Ramos (cell line): ENCODE results near the gene CLDN7.

ENCODE experiments used
- in situ Hi-C: fragments of 300-500 bp; cut with MboI; formaldehyde crosslinking; loops from one replicate; pipeline ENCODE4 v1.14.3; 2022; ENCODE audit warnings: low sequenced_read_pairs; ENCODE audit not compliant: unreplicated experiment

Gene CLDN7

GRCh38 chr17:7224110-7224509, 38.2 kb downstream of the CLDN7 start:
- in situ Hi-C loops = no loop called here

- in situ Hi-C loops = no loop called here
These were observed 38.9 kb downstream of the CLDN7 start for GRCh38 chr17:7223375-7223774.

- in situ Hi-C loops = no loop called here
These were observed 39.3 kb downstream of the CLDN7 start for GRCh38 chr17:7222972-7223292.

DNA sequence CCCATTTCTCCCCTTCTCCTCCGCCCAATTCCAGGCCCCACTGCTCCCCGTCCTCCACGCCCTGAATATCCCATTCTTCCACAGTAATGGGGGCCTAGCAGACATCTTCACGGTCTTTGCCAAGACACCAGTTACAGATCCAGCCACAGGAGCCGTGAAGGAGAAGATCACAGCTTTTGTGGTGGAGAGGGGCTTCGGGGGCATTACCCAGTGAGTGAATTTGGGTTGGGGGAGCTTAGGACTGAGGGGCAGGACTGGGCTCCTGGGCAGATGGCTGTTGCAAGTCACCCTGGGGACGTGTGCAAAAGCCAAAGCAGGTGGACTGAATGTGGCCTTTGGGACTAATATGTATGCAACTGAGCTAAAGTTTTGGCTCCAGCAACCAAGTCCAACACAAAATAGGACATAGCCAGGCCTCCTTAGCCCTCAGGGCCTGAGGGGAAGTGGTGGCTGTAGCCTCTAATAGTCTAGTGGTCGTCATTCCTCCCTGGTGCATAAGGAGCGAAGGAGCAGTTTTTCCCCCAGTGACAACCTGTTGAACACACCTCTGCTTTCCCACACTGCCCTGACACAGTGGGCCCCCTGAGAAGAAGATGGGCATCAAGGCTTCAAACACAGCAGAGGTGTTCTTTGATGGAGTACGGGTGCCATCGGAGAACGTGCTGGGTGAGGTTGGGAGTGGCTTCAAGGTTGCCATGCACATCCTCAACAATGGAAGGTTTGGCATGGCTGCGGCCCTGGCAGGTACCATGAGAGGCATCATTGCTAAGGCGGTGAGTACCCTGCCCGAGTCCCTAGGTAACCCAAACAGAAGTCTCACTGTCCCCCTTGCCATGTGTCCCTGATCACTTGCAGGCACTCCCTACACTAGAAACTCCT, 39.9 kb downstream of the CLDN7 start:
- in situ Hi-C loops = no loop called here

GRCh38 chr17:7221278-7222092, 40.8 kb downstream of the CLDN7 start:
- in situ Hi-C loops = no loop called here

DNA sequence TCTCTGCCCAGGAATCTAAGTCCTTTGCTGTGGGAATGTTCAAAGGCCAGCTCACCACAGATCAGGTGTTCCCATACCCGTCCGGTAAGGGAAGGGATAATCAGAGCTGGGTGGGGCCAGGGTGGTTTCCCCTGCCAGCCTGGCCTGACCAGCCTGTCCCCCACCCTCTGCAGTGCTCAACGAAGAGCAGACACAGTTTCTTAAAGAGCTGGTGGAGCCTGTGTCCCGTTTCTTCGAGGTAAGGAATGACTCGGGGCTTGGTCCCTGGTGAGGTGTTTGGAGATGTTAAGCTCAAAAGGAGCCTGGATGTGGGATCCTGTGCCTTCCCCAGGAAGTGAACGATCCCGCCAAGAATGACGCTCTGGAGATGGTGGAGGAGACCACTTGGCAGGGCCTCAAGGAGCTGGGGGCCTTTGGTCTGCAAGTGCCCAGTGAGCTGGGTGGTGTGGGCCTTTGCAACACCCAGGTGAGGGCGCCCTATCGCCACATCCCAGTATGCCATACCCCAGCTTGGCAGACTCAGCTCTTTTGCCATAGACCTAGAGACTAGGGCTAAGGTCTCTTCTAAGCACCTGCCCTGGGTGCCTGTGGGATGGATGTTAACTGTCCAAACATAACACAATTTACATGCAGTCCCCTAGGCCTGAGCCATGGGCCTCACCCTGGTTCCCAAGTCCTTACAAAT, 41.5 kb downstream of the CLDN7 start:
- in situ Hi-C loops = no loop called here

- in situ Hi-C loops = no loop called here
These were observed 42.3 kb downstream of the CLDN7 start, which contains the start of the genes ACADVL and DLG4 for GRCh38 chr17:7219812-7220592. Gene ACADVL (plus strand): TSS chr17:7219938. CDS start chr17:7219985, 47 bp downstream. Gene DLG4 (minus strand): TSS chr17:7219836.

DNA sequence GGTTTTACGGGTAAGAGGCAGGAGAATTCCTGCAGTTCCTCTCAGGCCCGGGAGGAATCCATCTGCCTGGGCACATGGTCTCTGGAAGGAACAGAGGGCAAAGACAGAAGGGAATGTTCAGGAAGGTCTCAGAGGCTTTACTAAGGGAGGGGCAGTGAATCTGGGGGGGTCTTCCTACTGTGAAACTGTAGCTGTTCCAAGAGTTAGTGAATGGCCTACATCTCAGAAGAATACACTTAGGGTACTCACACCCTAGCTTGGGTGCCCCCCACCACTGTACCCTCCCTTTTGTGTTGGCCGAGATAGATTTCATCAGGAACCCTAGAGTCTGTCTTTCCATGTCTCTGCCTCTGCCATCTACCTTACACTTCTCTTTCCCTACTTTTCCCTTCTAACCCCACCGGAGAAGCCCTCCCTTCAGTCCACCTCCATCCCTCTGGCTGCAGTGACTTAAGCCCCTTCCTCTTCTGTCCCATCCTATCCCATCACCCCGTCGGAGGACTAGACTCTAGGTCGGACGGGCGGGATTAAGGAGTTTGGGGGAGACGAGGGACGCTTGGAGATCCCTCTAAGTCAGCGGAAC, 43.0 kb downstream of the CLDN7 start:
- in situ Hi-C loops = no loop called here

DNA sequence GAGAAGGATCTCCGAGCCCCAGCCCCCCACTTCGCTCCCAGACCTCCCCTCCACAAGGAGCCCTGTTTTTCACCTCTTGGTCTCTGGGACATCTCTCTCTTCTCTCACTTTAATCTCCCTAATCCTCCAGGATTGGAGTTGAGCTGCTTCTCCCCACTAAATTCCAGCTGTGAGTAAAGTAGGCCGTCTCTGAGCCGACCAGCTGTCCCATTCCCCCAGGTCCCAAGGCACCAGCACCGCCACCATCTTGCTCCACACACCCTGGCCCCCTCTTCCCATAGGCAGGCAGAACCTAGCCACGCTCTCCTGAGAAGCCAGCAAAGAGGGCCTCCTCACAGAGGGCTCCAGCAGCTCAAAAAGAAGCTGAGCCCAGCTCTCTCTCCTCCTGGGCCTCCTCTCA, 43.5 kb downstream of the CLDN7 start:
- in situ Hi-C loops = no loop called here

DNA sequence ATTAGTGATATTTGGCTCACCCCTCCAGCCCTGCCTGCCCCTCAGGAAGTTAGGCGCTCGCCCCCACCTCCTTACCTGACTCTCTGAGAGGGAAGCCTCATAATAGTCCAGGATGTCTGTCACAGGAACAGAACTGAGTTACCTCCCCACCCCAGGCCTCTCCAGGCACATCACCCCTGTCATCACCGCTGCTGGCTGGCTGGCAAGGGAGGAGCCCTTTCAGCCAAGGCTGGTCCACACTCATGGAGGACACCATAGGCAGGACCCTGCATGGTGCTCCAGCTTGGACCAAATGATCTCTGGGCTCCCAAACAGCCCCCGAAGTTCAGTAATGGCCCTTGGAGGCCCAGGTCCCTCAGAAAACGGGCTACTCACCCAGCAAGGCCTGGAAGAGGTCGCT, 44.1 kb downstream of the CLDN7 start:
- in situ Hi-C loops = no loop called here

- in situ Hi-C loops = no loop called here
These were observed 44.9 kb downstream of the CLDN7 start for GRCh38 chr17:7217113-7217987.

GRCh38 chr17:7216242-7217112, 45.8 kb downstream of the CLDN7 start:
- in situ Hi-C loops = no loop called here

GRCh38 chr17:7215652-7216180, 46.6 kb downstream of the CLDN7 start:
- in situ Hi-C loops = no loop called here

DNA sequence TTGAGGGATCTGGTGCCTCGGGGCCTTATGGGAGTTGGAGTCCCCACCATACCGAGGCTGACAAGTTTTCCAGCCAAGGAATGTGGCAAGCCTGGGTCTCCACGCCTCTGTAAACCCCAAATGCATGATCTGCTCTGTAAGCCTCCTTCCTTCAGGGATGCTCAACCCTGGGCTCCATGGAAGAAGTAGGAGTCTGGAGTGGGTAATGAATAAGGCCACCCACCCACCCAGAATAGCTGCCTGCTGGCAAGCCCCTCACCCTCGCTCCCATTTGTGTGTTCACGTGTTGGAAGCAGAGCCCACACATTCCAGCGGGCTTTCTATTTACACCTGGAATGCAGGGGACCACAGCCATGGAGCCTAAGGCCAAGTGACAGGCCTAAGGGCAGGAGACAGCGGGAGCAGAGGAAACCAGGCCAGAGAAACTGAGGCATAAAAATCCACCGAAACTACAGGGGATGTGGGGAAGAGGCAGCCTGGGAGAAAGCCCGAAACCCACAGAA, 47.1 kb downstream of the CLDN7 start:
- in situ Hi-C loops = no loop called here

DNA sequence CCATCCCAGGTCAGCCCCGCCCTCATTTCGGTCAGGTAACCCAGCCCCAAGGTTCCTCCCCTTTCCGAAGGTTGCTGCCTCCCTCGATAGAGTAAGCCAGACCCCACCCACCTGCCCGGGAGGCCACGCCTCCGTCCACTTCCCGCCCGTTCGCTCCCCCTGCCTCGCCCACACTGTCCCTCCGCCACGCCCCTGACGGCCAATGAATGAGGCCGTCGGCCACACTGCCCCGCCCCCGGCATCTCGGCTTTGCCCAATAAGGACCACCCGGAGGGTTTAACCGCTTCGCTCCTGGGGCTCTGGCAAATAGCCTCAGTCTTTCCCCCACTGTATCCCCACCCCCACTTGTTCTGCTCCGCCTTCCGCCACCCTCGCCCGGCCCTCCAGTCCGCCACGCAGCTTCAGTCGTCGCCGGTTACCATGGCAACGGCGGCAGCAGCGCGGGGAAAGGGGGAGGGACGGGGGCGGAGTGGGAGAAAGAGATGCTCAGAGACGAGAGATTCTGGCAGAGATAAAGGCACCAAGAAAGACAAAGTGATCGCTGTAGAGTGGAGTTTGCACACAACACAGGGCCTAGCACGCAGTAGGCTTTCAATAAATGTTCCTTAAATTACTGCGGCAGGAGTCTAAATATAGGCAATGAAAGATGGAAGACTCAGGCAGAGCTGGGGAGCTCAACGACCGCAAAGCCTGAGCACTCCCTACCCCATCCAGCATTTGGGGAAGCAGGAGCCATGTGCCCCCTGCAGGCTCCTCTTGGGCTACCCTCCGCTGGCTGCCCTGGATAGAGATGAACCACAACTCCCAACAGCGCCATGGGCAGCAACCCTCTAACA, 47.8 kb downstream of the CLDN7 start:
- in situ Hi-C loops = no loop called here

DNA sequence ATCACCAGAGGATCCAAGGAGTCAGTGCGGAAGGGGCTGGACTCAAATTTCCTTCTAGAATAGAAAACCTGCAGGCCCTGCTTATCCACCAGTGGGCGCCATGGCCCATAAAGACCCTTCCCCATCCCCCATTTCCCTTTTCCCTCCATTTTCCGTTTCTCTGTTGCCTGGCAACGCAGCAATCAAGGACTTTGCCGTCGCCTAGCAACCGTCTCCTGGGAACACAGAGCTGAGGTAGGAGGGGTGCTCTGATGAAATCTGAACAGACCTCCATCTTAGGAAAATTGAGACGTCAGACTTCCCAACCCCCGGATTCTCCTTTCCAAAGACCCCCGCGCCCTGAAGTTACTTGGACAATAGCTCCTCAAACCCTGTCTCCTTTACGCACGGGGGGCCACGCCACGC, 48.4 kb downstream of the CLDN7 start:
- in situ Hi-C loops = no loop called here
